Pons (tissue), 1 donor: ENCODE measurements around the gene FRMD6.
A peak's percentile ranks its signal among the peaks of the same experiment; 100 is the strongest.
"Not testable (repeated sequence)": the region's sequence is repeated elsewhere in the genome, so short reads cannot be mapped to it uniquely, and the experiment has no call there.

Experiments
- DNase-seq: peaks from one replicate; pipeline ENCODE4 v3.0.0-alpha.2; 2016; ENCODE audit warnings: low spot score

The FRMD6 gene

GRCh38 chr14:51630987-51631386, 20.7 kb upstream of the FRMD6 start:
- no peak for DNase-seq

- DNase-seq, result not testable (repeated sequence)
Measured at GRCh38 chr14:51633298-51633697, 18.4 kb upstream of the FRMD6 start.

- DNase-seq, result no peak
Measured at GRCh38 chr14:51636109-51636508, 15.6 kb upstream of the FRMD6 start.

GRCh38 chr14:51638071-51638944, 13.4 kb upstream of the FRMD6 start:
- no peak for DNase-seq

GRCh38 chr14:51639668-51640316, 11.9 kb upstream of the FRMD6 start:
- DNase-seq, result no peak

GRCh38 chr14:51643140-51643539, 8.6 kb upstream of the FRMD6 start:
- no peak for DNase-seq

GRCh38 chr14:51644217-51644933, 7.3 kb upstream of the FRMD6 start:
- no peak for DNase-seq

- no peak for DNase-seq
Measured at GRCh38 chr14:51648296-51648695, 3.4 kb upstream of the FRMD6 start.

- DNase-seq, result peak; percentile 21
Measured at GRCh38 chr14:51650716-51651387, 858 bp upstream of the FRMD6 start.

- DNase-seq, result peak; percentile 8
Measured at GRCh38 chr14:51652168-51653078, 713 bp downstream of the FRMD6 start.

GRCh38 chr14:51653079-51653774, 1.5 kb downstream of the FRMD6 start:
- DNase-seq, result peak; percentile 70

GRCh38 chr14:51653775-51654532, 2.2 kb downstream of the FRMD6 start:
- no peak for DNase-seq

- DNase-seq, result no peak
Measured at GRCh38 chr14:51654533-51654845, 2.8 kb downstream of the FRMD6 start.

GRCh38 chr14:51657762-51658161, 6.1 kb downstream of the FRMD6 start:
- DNase-seq, result no peak

GRCh38 chr14:51658441-51659173, 6.9 kb downstream of the FRMD6 start:
- DNase-seq, result no peak

GRCh38 chr14:51660741-51661140, 9.0 kb downstream of the FRMD6 start:
- no peak for DNase-seq

- no peak for DNase-seq
Measured at GRCh38 chr14:51661504-51661903, 9.8 kb downstream of the FRMD6 start.

- no peak for DNase-seq
Measured at GRCh38 chr14:51663783-51664326, 12.1 kb downstream of the FRMD6 start.

GRCh38 chr14:51666070-51666469, 14.4 kb downstream of the FRMD6 start:
- no peak for DNase-seq
